ENCODE measurements around the gene TWF1. TPM values are rescaled to one million over a fixed set of nuclear protein-coding genes. Genes with fewer than 3 reads are reported as not detected.

The TWF1 gene
- total RNA-seq, 2 donors from 2014 or later = 25.1 to 28.0 TPM

DNA sequence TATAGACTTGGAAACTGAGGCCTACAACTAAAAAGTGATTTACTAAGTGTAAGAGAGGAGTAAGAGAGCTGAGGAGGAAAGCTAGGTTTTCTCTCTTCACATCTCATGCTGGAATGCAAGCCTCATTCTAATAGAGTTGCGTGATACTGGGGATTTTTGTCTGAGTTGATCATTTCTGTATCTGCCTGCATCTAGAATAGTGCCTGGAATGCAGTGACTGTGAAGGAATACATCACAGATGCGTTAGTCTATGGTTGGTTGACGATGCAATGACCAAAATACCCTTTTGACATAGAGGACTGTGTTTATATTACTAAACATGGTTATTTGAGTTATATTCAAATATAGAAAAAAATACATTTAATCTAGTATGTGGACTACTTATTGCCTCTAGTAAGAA, 20.6 kb upstream of the TWF1 start:
- no peak for TF ChIP-seq CTCF (conservative IDR thresholded peaks at IDR 0.05)
- no peaks in the 10 kb centered on the region for H3K4me1 ChIP-seq (ENCODE audit: control insufficient read depth, insufficient read depth, low read length)
- no peaks in the 10 kb centered on the region for H3K9me3 ChIP-seq (ENCODE audit: control insufficient read depth, low read length)
- no peak overlapping the region for H3K27ac Mint-ChIP-seq
- H3K9me3 Mint-ChIP-seq = no peaks in the 10 kb centered on the region
- H3K36me3 ChIP-seq (ENCODE audit: control insufficient read depth, insufficient read depth, low read length) = no peaks in the 10 kb centered on the region
- no peak overlapping the region for H3K4me3 ChIP-seq (ENCODE audit: low read length)
- no peak overlapping the region for H3K9ac ChIP-seq (ENCODE audit: extremely low read depth, low read length, poor library complexity, severe bottlenecking)
- DNase-seq = no peak
- H3K36me3 Mint-ChIP-seq (ENCODE audit: low read depth) = no peaks in the 10 kb centered on the region
- H3K27me3 ChIP-seq (ENCODE audit: control insufficient read depth, insufficient read depth, low read length, poor library complexity, severe bottlenecking) = no peaks in the 10 kb centered on the region
- no peak overlapping the region for H3K4me3 Mint-ChIP-seq
- H3K4me1 Mint-ChIP-seq = peaks cover 3% of the 10 kb centered on the region
- no peak overlapping the region for H3K27ac ChIP-seq (ENCODE audit: low read depth, low read length)
- 96 to 100% methylated on average over 1 to 3 of the region's 3 CpGs for WGBS, 2 experiments (ENCODE audit: insufficient coverage in 1 of 2, insufficient read length in 1 of 2)
- no peaks in the 10 kb centered on the region for H3K27me3 Mint-ChIP-seq (ENCODE audit: insufficient read depth)

DNA sequence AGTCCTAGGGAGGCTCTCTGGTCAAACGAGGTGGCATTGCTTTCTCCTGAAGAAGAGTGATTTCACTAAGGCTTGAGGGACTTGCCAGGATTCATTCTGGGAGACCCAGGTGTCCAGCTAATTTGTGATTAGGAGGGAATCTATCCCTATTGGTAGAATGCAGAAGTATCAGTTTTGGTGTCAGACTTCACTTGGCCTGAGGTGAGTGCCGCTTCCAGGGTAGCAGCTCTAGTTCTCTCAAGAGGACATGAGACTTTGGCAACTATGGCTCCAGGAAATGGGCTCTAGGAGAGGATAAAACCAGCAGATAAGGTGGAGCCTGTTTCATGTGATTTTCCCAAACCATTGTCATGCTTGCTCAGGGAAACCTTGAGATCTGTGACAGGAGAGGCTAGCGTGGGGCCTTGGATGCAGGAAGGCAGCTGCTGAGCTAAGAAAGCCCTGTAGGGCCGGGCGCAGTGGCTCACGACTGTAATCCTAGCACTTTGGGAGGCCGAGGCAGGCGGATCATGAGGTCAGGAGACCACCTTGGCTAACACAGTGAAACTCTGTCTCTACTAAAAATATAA, 18.2 kb upstream of the TWF1 start:
- Mint-ChIP-seq H3K4me1 (peaks cover 3% of the 10 kb centered on the region), H3K27me3 (ENCODE audit: insufficient read depth) (no peaks in the 10 kb centered on the region), H3K4me3 (no peak overlapping the region), H3K9me3 (no peaks in the 10 kb centered on the region), H3K27ac (no peak overlapping the region), H3K36me3 (ENCODE audit: low read depth) (no peaks in the 10 kb centered on the region)
- H3K9ac ChIP-seq (ENCODE audit: extremely low read depth, low read length, poor library complexity, severe bottlenecking) = no peak overlapping the region
- no peaks in the 10 kb centered on the region for H3K9me3 ChIP-seq (ENCODE audit: control insufficient read depth, low read length)
- no peak overlapping the region for H3K27ac ChIP-seq (ENCODE audit: low read depth, low read length)
- no peak for TF ChIP-seq CTCF (conservative IDR thresholded peaks at IDR 0.05)
- H3K36me3 ChIP-seq (ENCODE audit: control insufficient read depth, insufficient read depth, low read length) = no peaks in the 10 kb centered on the region
- H3K4me3 ChIP-seq (ENCODE audit: low read length) = no peak overlapping the region
- H3K4me1 ChIP-seq (ENCODE audit: control insufficient read depth, insufficient read depth, low read length) = no peaks in the 10 kb centered on the region
- H3K27me3 ChIP-seq (ENCODE audit: control insufficient read depth, insufficient read depth, low read length, poor library complexity, severe bottlenecking) = no peaks in the 10 kb centered on the region
- 81 to 94% methylated on average over 6 to 8 of the region's 8 CpGs for WGBS, 2 experiments (ENCODE audit: insufficient coverage in 1 of 2, insufficient read length in 1 of 2)
- peak; percentile 58 for DNase-seq

DNA sequence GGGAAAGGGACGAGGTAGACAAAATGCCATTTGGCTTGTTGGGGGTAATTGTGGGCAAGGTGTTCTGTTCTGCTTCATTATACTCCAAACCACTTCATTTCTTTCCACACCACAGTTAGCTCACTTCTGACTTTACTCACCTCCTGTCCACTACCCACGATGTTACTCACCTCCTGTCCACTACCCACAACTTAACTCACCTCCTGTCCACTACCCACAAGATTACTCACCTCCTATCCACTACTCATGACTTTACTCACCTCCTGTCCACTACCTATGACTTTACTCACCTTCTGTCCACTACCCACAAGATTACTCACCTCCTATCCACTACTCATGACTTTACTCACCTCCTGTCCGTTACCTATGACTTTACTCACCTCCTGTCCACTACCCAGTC, 10.1 kb upstream of the TWF1 start:
- peaks cover 4% of the 10 kb centered on the region for H3K4me1 Mint-ChIP-seq
- H3K9me3 Mint-ChIP-seq = no peaks in the 10 kb centered on the region

More for the DNA sequence above, 10.1 kb upstream of the TWF1 start:
- Mint-ChIP-seq H3K27ac (no peak overlapping the region), H3K4me3 (no peak overlapping the region), H3K36me3 (ENCODE audit: low read depth) (no peaks in the 10 kb centered on the region), H3K27me3 (ENCODE audit: insufficient read depth) (peaks cover 2% of the 10 kb centered on the region)
- H3K4me3 ChIP-seq (ENCODE audit: low read length) = no peak overlapping the region
- 89 to 92% methylated on average over 1 to 3 of the region's 3 CpGs for WGBS, 2 experiments (ENCODE audit: insufficient coverage in 1 of 2, insufficient read length in 1 of 2)
- no peak for TF ChIP-seq CTCF (conservative IDR thresholded peaks at IDR 0.05)
- H3K9me3 ChIP-seq (ENCODE audit: control insufficient read depth, low read length) = no peaks in the 10 kb centered on the region
- no peaks in the 10 kb centered on the region for H3K36me3 ChIP-seq (ENCODE audit: control insufficient read depth, insufficient read depth, low read length)
- H3K27me3 ChIP-seq (ENCODE audit: control insufficient read depth, insufficient read depth, low read length, poor library complexity, severe bottlenecking) = no peaks in the 10 kb centered on the region
- no peak overlapping the region for H3K27ac ChIP-seq (ENCODE audit: low read depth, low read length)
- H3K4me1 ChIP-seq (ENCODE audit: control insufficient read depth, insufficient read depth, low read length) = no peaks in the 10 kb centered on the region
- DNase-seq = no peak
- H3K9ac ChIP-seq (ENCODE audit: extremely low read depth, low read length, poor library complexity, severe bottlenecking) = no peak overlapping the region
